NOMO-1 treated with dmso at 0.1 percent for 144 hours (cell line): ENCODE results near the gene PIGK.
"Not testable (repeated sequence)": the region's sequence is repeated elsewhere in the genome, so short reads cannot be mapped to it uniquely, and the experiment has no call there.

Experiments
- DNase-seq: peaks from one replicate; lab custom pipeline; 2025; ENCODE audit not compliant: unreplicated experiment; lab: John Stamatoyannopoulos, UW

Gene PIGK

GRCh38 chr1:77197351-77197750 is 21.9 kb downstream of the PIGK start:
- no peak for DNase-seq

- no peak for DNase-seq
These were observed 25.3 kb downstream of the PIGK start for GRCh38 chr1:77193951-77194350.

GRCh38 chr1:77188770-77189169 is 30.5 kb downstream of the PIGK start:
- no peak for DNase-seq

- not testable (repeated sequence) for DNase-seq
These were observed 32.3 kb downstream of the PIGK start for GRCh38 chr1:77186907-77187306.

GRCh38 chr1:77182083-77182482 is 37.1 kb downstream of the PIGK start:
- no peak for DNase-seq

- DNase-seq = no peak
These were observed 39.6 kb downstream of the PIGK start for GRCh38 chr1:77179632-77180031.

- no peak for DNase-seq
These were observed 43.9 kb downstream of the PIGK start for GRCh38 chr1:77175230-77175844.

- no peak for DNase-seq
These were observed 48.5 kb downstream of the PIGK start for GRCh38 chr1:77170687-77171086.

GRCh38 chr1:77168358-77168757 is 50.9 kb downstream of the PIGK start:
- no peak for DNase-seq

GRCh38 chr1:77164434-77164944 is 54.7 kb downstream of the PIGK start:
- no peak for DNase-seq

GRCh38 chr1:77159706-77160105 is 59.5 kb downstream of the PIGK start:
- not testable (repeated sequence) for DNase-seq

- DNase-seq = no peak
These were observed 63.0 kb downstream of the PIGK start for GRCh38 chr1:77156214-77156613.

GRCh38 chr1:77146270-77146669 is 73.0 kb downstream of the PIGK start:
- DNase-seq = no peak

- DNase-seq = no peak
These were observed 75.6 kb downstream of the PIGK start for GRCh38 chr1:77143529-77144121.

GRCh38 chr1:77139389-77139788 is 79.8 kb downstream of the PIGK start:
- DNase-seq = no peak

GRCh38 chr1:77134359-77134758 is 84.9 kb downstream of the PIGK start:
- DNase-seq = no peak

- no peak for DNase-seq
These were observed 85.4 kb downstream of the PIGK start for GRCh38 chr1:77133731-77134358.

GRCh38 chr1:77126307-77126706 is 92.9 kb downstream of the PIGK start:
- peak; percentile 66 for DNase-seq

GRCh38 chr1:77121503-77121902 is 97.7 kb downstream of the PIGK start:
- DNase-seq = no peak

- DNase-seq = no peak
These were observed 98.3 kb downstream of the PIGK start for GRCh38 chr1:77120950-77121349.

GRCh38 chr1:77118712-77119111 is 100.5 kb downstream of the PIGK start:
- DNase-seq = no peak

- no peak for DNase-seq
These were observed 114.6 kb downstream of the PIGK start for GRCh38 chr1:77104672-77105071.
